HCT116 (cell line): ENCODE data around the gene CORO7. TPM values are rescaled to one million over a fixed set of nuclear protein-coding genes. Genes with fewer than 3 reads are reported as not detected.

Source experiments
- ATAC-seq: fragments of 200-7000 bp; cut with Tn5 transposase; 2 replicates; pipeline ENCODE4 v1.9.1; 2020; ENCODE audit warnings: mild to moderate bottlenecking, moderate library complexity
- BruUV-seq: library from RNA; stranded (reverse); fragments of 400-500 nt; replicated peaks from 2 replicates; lab custom pipeline; 2021; lab: Mats Ljungman, UMichigan
- CTCF ChIA-PET: fragments of 300-600 bp; sonication (Branson Sonifier 250); formaldehyde crosslinking; loops from one replicate; lab custom pipeline; 2021; ENCODE audit warnings: antibody characterized with exemption; lab: Charles Lee
- POLR2A ChIA-PET: fragments of 300-600, 350-600 bp; sonication (Branson Sonifier 250); formaldehyde crosslinking; loops from one replicate; lab custom pipeline; 2021; ENCODE audit warnings: antibody characterized with exemption; lab: Charles Lee
- RAD21 ChIA-PET, 2 experiments: fragments of 300-600 bp; sonication (Branson Sonifier 250); formaldehyde crosslinking; loops; one replicate each; lab custom pipeline; 2023; ENCODE audit warnings: low total read pairs in 2 of 2; ENCODE audit not compliant: uncharacterized antibody in 2 of 2, unreplicated experiment in 2 of 2, low non-redundant PET in 1 of 2; lab: Charles Lee
- DNase-seq: peaks from one replicate; pipeline ENCODE4 v3.0.0-alpha.2; 2010; ENCODE audit warnings: low read depth, low spot score
- H2AFZ ChIP-seq: fragments of 200-600 bp; shearing (Covaris generic), sonication (generic); 2 replicates; pipeline ENCODE4 v1.6.1; 2017; ENCODE audit warnings: low read depth, mixed run types, mixed read lengths, antibody characterized with exemption, low read length; ENCODE audit not compliant: poor library complexity, severe bottlenecking
- H3K27ac ChIP-seq: 2 replicates; pipeline ENCODE4 v1.5.1; 2012; ENCODE audit warnings: low read depth, low read length
- H3K27me3 ChIP-seq: fragments of 200-600 bp; sonication (generic); 2 replicates; pipeline ENCODE4 v1.6.1; 2016; ENCODE audit warnings: mixed run types, low read length, mixed read lengths; ENCODE audit not compliant: insufficient read depth
- H3K36me3 ChIP-seq, 2 experiments: fragments of 200-500 bp in 1 of 2; fragments of 200-600 bp in 1 of 2; sonication (Bioruptor generic) in 1 of 2; sonication (generic) in 1 of 2; 2 replicates each; pipeline versions ENCODE4 v1.5.1 to v1.6.1; 2014 to 2016; ENCODE audit warnings: low read length in 2 of 2, inconsistent platforms in 1 of 2, mixed read lengths in 1 of 2, mixed run types in 1 of 2; ENCODE audit not compliant: insufficient read depth in 2 of 2, control insufficient read depth in 1 of 2
- H3K4me1 ChIP-seq, 2 experiments: fragments of 200-600 bp in 1 of 2; sonication (generic) in 1 of 2; 2 replicates each; pipeline versions ENCODE4 v1.5.1 to v1.6.1; 2012 to 2017; ENCODE audit warnings: low read length in 2 of 2, inconsistent platforms in 1 of 2, mild to moderate bottlenecking in 1 of 2, mixed read lengths in 1 of 2, mixed run types in 1 of 2, moderate library complexity in 1 of 2; ENCODE audit not compliant: insufficient read depth in 2 of 2, control insufficient read depth in 1 of 2
- H3K4me2 ChIP-seq: fragments of 200-600 bp; sonication (generic); 2 replicates; pipeline ENCODE4 v1.6.1; 2017; ENCODE audit warnings: mixed run types, low read length, mixed read lengths
- H3K4me3 ChIP-seq, 2 experiments: fragments of 200-600 bp in 1 of 2; sonication (generic) in 1 of 2; replicated peaks in 1 of 2; 2 replicates each; pipeline ENCODE4 v1.5.1; 2011 to 2016; ENCODE audit warnings: low read length in 2 of 2, control low read depth in 1 of 2, low read depth in 1 of 2, mild to moderate bottlenecking in 1 of 2, mixed read lengths in 1 of 2, mixed run types in 1 of 2
- H3K79me2 ChIP-seq: fragments of 200-600 bp; sonication (generic); 2 replicates; pipeline ENCODE4 v1.6.1; 2017; ENCODE audit warnings: mild to moderate bottlenecking, mixed run types, low read length, moderate library complexity, mixed read lengths; ENCODE audit not compliant: insufficient read depth
- H3K9ac ChIP-seq: fragments of 200-600 bp; sonication (generic); 2 replicates; pipeline ENCODE4 v1.6.1; 2016; ENCODE audit warnings: low read length, mixed read lengths
- H3K9me2 ChIP-seq: fragments of 200-600 bp; sonication (generic), shearing (Covaris generic); 2 replicates; pipeline ENCODE4 v1.6.1; 2017; ENCODE audit warnings: mixed run types, mild to moderate bottlenecking, moderate library complexity; ENCODE audit not compliant: insufficient read depth
- H3K9me3 ChIP-seq, 2 experiments: fragments of 200-500 bp in 1 of 2; fragments of 200-600 bp in 1 of 2; sonication (Bioruptor generic) in 1 of 2; sonication (generic) in 1 of 2; 2 replicates each; pipeline ENCODE4 v1.6.1; 2014 to 2017; ENCODE audit warnings: low read length in 2 of 2, mixed read lengths in 2 of 2, inconsistent platforms in 1 of 2, low read depth in 1 of 2, mild to moderate bottlenecking in 1 of 2, mixed run types in 1 of 2, moderate library complexity in 1 of 2; ENCODE audit not compliant: control insufficient read depth in 1 of 2, insufficient read depth in 1 of 2
- H4K20me1 ChIP-seq: fragments of 200-600 bp; sonication (generic), shearing (Covaris generic); 2 replicates; pipeline ENCODE4 v1.6.1; 2017; ENCODE audit warnings: mixed run types, mild to moderate bottlenecking, moderate library complexity; ENCODE audit not compliant: insufficient read depth
- EGR1 ChIP-seq: IDR thresholded peaks from 2 replicates; pipeline ENCODE4 v1.6.1; 2012; ENCODE audit warnings: low read depth
- JUND ChIP-seq: IDR thresholded peaks from 2 replicates; pipeline ENCODE4 v1.6.1; 2012
- MAX ChIP-seq: IDR thresholded peaks from 2 replicates; pipeline ENCODE4 v1.6.1; 2012
- POLR2A ChIP-seq: IDR thresholded peaks from 2 replicates; pipeline ENCODE4 v1.7.0; 2011; ENCODE audit warnings: borderline replicate concordance; ENCODE audit not compliant: insufficient read depth, insufficient read length; ENCODE audit errors: extremely low read depth
- REST ChIP-seq: IDR thresholded peaks from 2 replicates; pipeline ENCODE4 v1.6.1; 2012; ENCODE audit warnings: low read depth
- SP1 ChIP-seq: IDR thresholded peaks from 2 replicates; pipeline ENCODE4 v1.6.1; 2012; ENCODE audit warnings: low read depth
- SRF ChIP-seq: IDR thresholded peaks from 2 replicates; pipeline ENCODE4 v1.6.1; 2012; ENCODE audit warnings: low read depth
- intact Hi-C: fragments of 100-400 bp; cut with micrococcal nuclease; formaldehyde crosslinking; loops from 2 replicates; pipeline ENCODE4 v1.10.0; 2022
- total RNA-seq: library from RNA; stranded (reverse); gene quantifications from one replicate; pipeline ENCODE4 v1.2.1, GENCODE V29; 2021; ENCODE audit not compliant: unreplicated experiment

CORO7 gene
- total RNA-seq, 1 experiment from 2014 or later = 21.3 TPM

- Histone ChIP-seq H3K4me3 (no peak overlapping the region), H3K36me3 (no peaks in the 10 kb centered on the region; a peak in 1 of 4 replicates), H3K27me3 (no peaks in the 10 kb centered on the region), H3K9ac (no peak overlapping the region), H3K27ac (no peak overlapping the region), H3K9me2 (no peaks in the 10 kb centered on the region)
- no peak for DNase-seq
- ChIA-PET POLR2A (no interaction called here), RAD21 (interaction anchor here in 1 of 2 experiments (0.8 kb wide), 1 partner anchor 37 kb away, joined by 4 read pairs; no protein-coding TSS in a partner anchor)
- intact Hi-C loops = no loop called here
- no peak for TF ChIP-seq SRF
- TF ChIP-seq, all 23 proteins: peak for 0
- CTCF ChIA-PET = interaction anchor here (0.5 to 1.2 kb wide), 3 partner anchors 37 to 74 kb away, joined by 3 read pairs; no protein-coding TSS in a partner anchor
- Histone ChIP-seq H3K9me3 (no peaks in the 10 kb centered on the region), H4K20me1 (0 out of 2 replicates have a peak, but pooled peaks cover 3% of the 10 kb centered on the region), H2AFZ (no peak overlapping the region), H3K4me1 (peaks cover 8 to 44% of the 10 kb centered on the region in 2 experiments; a peak in 2 of 4 replicates), H3K4me2 (no peak overlapping the region), H3K79me2 (peaks cover 91% of the 10 kb centered on the region)
- no TSS peak for BruUV-seq
- no peak for ATAC-seq
Observed at GRCh38 chr16:4327386-4328045, 88.9 kb downstream of the CORO7 start.

GRCh38 chr16:4325253-4325758, 91.1 kb downstream of the CORO7 start:
- Histone ChIP-seq H4K20me1 (no peaks in the 10 kb centered on the region), H3K27ac (no peak overlapping the region), H3K9me2 (no peaks in the 10 kb centered on the region), H3K27me3 (no peaks in the 10 kb centered on the region), H3K4me3 (no peak overlapping the region), H3K4me1 (peaks cover 8 to 44% of the 10 kb centered on the region in 2 experiments; a peak in 2 of 4 replicates), H3K9ac (no peak overlapping the region), H3K36me3 (no peaks in the 10 kb centered on the region), H3K79me2 (peaks cover 91% of the 10 kb centered on the region), H3K9me3 (no peaks in the 10 kb centered on the region), H3K4me2 (no peak overlapping the region), H2AFZ (no peak overlapping the region)
- intact Hi-C loops = no loop called here
- BruUV-seq = no TSS peak
- CTCF ChIA-PET = no interaction called here
- TF ChIP-seq JUND (no peak), MAX (no peak), POLR2A (no peak), REST (no peak), EGR1 (no peak), SP1 (no peak)
- RAD21 ChIA-PET = no interaction called here
- POLR2A ChIA-PET = no interaction called here
- DNase-seq (no peak), ATAC-seq (no peak)
